ENCODE measurements around the gene CFP.

CFP gene

DNA sequence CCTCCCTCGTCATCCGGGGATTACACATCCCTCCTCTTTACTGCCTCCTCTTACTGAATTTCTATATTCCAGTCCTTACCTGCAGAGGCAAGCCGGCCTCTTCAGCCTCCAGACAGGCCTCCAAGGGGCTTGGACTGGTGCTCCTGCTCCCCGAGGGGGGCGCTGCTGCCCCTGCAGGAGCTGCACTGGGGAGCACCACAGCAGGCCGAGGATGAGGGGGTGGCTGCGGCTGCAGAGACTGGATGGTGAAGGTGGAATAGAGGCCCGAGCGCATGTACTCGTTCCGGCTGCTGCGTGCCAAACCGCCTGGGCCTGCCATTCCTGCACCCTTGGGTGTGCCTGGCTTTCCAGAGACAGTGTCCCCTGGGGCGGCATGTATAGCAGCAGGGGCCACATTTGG lies 9.1 kb upstream of the CFP start:
- no peak for DNase-seq (ENCODE audit: low read depth in 2 of 2, low spot score in 1 of 2)

DNA sequence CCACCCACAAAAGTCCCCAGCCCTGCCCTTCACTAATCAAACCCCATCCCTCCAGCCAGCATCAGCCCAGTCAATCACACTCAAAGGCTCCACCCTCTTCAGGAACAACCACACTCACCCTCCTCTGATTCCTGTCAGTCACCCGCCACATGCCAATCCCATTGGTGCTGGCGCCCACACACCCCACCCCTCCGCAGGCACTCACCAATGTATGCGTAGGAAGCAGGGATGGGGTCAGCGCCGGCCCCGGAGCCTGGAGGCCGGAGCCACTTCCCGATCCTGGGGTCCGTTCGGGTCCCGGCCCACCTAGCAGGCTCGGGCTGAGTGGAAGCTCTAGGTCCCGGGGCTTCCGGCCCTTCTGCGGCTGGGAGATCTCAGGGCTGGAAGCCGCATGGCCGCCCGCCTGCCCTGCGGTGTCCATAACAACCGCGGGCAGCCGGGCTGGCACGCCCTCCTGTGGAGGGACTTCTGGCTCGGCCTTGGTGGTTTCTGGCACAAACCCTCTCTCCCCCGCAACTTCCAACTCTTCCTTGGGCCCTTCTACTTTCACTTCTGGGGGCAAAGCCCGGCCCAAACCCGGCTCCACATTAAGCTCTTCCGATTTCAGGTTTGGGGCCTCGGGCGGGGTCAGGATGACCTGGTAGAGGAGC lies 7.9 kb upstream of the CFP start:
- no peak for DNase-seq (ENCODE audit: low read depth in 2 of 2, low spot score in 1 of 2)

DNA sequence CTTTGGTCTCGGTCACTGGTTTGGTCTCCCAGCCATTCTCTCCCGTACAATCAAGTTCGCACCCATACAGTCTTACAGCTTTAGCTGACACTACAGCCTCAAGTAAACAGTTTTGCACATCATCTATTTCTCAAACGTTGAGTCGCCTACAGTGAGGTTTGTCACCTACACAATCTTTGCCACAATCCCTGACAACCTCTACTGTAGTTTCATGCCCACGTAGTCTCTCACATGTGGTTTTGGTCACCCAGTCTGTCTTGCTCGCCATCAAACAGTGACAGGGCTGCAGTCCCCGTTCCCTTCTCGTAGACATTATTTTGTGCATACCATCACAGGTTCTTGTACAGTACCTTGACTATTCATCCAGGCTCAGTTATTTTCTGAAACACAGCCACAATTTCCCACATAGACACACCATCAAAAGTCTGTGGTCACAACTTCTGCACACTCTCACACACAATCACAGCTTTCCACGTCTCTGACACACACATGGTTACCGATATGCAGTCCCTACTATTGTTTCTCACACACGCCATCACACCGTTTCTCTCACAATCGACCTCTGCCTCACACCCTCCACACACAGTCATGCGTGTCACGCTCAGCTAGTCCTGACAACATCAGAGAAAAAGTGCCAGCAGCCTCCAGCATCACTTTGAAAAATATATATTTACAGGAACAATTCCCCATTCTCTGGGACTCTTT lies 5.3 kb upstream of the CFP start:
- no peak for DNase-seq (ENCODE audit: low read depth in 2 of 2, low spot score in 1 of 2)

- DNase-seq (ENCODE audit: low read depth in 2 of 2, low spot score in 1 of 2): no peak
These were observed 4.2 kb upstream of the CFP start for GRCh38 chrX:47633689-47634590.

GRCh38 chrX:47632666-47633065 lies 2.9 kb upstream of the CFP start:
- no peak for DNase-seq (ENCODE audit: low read depth in 2 of 2, low spot score in 1 of 2)

DNA sequence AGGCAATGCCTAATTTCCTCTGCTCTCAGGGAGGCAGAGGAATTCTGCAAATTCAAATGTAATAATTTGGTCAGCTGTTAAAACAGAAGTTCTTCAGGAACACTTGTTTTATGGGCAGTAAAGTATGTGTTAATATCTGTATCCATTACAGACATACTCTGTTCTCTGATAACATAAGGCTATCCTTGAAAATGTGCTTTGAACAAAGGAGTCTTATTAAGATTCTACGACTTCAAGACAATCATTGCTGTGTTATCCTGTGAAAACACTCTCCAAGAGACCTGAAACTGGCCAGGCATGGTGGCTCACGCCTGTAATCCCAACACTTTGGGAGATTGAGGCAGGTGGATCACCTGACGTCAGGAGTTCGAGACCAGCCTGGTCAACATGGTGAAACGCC lies 1.9 kb upstream of the CFP start:
- DNase-seq (ENCODE audit: low read depth in 2 of 2, low spot score in 1 of 2): no peak

DNA sequence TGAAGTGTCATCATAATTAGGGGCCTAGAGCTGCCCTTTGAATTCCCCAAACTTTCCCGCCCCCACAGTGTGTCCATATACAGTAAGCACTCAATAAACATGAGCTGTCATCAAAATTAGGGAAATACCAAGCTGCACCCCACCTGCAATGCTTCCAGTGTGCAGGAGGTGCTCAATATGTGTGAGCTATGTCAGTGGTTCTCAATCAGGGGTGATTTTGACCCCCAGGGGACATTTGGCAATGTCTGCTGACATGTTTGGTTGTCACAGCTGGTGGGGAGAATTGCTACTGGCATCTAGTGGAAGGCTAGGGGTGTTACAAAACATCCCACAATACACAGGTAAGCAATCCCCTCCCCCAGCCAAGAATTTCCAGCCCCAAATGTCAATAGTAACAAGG lies 748 bp downstream of the CFP start:
- no peak for DNase-seq (ENCODE audit: low read depth in 2 of 2, low spot score in 1 of 2)

DNA sequence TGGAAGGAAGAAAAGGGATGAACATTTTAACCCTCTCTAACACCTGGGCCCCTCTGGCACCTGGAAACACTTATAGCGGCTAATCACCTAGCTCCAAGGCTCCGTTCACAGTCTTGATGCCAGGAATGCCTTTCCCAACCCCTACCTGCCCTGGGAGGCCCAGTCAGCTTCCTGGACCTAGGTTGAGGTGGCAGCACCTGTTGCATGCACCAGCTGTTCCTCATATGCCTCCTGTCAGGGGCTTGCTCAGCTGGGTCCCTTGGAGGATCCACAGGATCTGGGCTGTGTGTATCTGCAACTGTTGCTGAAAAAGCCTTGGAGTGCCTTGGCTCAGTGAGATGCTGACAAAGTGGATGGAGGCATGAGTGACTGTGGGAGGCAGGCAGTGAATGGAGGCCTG lies 4.4 kb downstream of the CFP start:
- DNase-seq (ENCODE audit: low read depth in 2 of 2, low spot score in 1 of 2): no peak

DNA sequence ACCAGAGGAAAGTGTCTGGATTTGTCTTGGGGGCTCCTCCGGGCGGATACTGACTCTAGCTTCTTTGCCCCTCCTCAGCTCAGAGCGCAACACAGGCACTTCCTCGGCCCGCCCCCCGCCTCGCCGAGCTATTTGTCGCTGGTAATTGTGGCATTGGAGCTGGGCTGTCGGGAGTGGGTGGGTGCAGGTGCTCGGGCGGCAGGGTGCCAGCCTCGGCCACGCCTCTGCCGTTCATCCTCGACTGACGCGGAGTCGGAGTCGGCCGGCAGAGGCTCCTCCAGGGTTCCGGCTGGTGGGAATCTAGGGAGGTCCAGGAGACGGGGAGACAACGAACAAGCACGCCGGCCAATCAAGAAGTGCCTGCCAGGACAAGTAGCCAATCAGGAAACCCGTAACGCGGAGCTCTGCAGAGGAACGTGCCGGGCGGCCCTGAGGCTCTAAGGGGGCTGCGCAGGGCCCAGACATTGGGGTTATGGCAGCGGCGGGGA lies 6.1 kb downstream of the CFP start:
- no peak for DNase-seq (ENCODE audit: low read depth in 2 of 2, low spot score in 1 of 2)

GRCh38 chrX:47621851-47622250 lies 7.9 kb downstream of the CFP start:
- no peak for DNase-seq (ENCODE audit: low read depth in 2 of 2, low spot score in 1 of 2)

DNA sequence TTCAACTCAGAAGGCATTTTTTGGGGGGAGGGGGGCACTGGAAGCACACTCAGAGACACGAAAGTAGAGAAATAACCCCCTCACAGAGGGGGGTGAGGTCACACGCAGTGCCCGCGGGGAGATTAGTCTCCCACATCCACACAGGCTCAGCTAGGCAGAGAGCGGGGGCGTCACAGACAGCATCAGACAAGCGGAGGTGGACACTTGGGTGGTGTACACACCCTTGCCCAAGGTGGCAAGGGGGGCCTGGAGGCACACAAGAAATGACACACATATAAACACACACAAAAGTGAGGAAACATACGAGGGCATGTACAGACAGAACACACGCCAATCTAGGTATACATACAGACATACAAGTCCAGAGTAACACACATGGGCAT lies 9.4 kb downstream of the CFP start:
- DNase-seq (ENCODE audit: low read depth in 2 of 2, low spot score in 1 of 2): no peak

DNA sequence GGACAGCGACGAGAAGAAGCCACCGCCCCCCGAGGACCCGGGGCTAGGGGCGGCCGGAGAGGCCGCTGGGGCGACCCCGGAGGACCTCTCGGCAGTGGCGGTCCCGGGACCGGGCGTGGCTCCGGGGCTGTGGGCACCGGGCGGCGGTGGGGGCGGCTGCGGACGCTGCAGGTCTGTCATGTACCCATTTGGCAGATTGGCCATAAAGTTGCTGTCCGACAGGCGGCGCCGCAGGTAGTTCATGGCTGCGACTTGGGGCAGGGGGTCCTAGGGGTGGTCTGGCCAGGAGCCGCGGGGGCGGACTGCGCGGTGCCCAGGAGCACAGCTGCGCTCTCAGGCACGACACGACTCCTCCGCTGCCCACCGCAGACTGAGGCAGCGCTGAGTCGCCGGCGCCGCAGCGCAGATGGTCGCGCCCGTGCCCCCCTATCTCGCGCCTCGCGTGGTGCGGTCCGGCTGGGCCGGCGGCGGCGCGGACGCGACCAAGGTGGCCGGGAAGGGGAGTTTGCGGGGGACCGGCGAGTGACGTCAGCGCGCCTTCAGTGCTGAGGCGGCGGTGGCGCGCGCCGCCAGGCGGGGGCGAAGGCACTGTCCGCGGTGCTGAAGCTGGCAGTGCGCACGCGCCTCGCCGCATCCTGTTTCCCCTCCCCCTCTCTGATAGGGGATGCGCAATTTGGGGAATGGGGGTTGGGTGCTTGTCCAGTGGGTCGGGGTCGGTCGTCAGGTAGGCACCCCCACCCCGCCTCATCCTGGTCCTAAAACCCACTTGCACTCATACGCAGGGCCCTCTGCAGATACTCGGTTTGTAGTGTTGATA lies 10.0 kb downstream of the CFP start, which contains the start of gene SYN1:
Gene SYN1 (minus strand): TSS at position 372 of the 817 bp plus-strand sequence. CDS start 129 bp downstream, at position 243.
- peak; percentile 26 to 56 for DNase-seq (ENCODE audit: low read depth in 2 of 2, low spot score in 1 of 2)

DNA sequence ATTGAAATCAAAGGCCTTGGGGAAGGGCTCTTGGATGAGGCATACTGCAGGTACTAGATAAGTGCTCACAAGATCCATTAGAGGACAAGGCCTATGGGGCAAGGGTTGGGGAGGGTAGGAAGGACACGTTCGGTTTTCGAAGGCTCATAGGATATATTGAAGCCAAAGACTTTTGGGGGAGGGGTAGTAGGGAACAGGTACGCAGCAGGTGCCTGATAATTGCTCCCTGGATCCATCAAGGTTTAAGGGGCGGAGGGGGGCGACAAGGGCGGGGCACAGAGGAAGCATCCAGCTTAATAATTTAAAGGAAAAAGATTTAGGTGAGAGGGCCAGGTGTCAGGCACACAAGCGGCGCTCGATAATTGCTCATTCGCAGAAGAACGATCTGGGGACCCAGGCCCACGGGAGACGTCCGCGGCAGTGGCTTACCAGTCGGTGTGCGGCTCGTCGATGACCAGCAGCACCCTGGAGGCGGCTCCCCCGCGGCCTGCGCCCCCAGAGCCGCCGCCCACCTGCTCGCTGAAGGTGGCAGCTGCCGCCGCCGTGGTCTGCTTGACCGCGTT lies 10.7 kb downstream of the CFP start:
- no peak for DNase-seq (ENCODE audit: low read depth in 2 of 2, low spot score in 1 of 2)

DNA sequence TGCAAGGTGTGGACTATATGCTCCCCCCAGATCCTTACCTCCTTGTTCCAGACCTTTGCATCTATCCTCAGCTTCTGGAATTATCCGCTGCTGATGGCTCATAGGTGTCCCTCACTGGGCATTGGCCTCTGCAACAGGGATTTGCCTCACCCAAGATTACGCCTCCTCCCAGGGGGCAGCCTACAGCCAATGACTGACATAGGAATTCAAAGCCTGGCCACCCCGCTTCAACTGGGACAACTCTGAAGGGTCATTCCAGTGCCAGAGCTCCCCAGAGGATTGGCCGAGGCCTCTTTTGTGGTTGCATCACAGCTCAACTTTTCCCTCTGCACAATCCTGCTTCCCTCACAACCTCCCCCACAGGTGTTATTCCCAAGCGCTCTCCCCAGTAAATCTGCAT lies 15.1 kb downstream of the CFP start:
- no peak for DNase-seq (ENCODE audit: low read depth in 2 of 2, low spot score in 1 of 2)

DNA sequence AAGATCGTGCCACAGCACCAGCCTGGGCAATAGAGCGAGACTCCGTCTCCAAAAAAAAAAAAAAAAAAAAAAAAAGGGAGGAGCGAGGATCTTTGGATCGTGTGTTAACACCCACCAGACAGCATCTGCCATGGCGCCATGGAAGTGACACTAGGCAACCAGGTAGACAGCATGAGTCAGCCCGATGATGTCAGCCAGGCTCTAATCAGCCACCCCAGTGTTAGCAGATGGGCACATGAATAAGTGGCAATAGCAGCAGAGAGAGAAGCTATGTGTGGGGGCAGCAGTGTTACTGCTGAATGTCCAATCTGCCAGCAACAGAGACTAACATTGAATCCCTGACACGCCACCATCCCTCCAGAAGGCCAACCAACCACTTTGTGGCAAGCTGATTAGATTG lies 16.6 kb downstream of the CFP start:
- DNase-seq (ENCODE audit: low read depth in 2 of 2, low spot score in 1 of 2): no peak

- no peak for DNase-seq (ENCODE audit: low read depth in 2 of 2, low spot score in 1 of 2)
These were observed 17.3 kb downstream of the CFP start for GRCh38 chrX:47612418-47612817.

GRCh38 chrX:47611926-47612325 lies 17.8 kb downstream of the CFP start:
- no peak for DNase-seq (ENCODE audit: low read depth in 2 of 2, low spot score in 1 of 2)

DNA sequence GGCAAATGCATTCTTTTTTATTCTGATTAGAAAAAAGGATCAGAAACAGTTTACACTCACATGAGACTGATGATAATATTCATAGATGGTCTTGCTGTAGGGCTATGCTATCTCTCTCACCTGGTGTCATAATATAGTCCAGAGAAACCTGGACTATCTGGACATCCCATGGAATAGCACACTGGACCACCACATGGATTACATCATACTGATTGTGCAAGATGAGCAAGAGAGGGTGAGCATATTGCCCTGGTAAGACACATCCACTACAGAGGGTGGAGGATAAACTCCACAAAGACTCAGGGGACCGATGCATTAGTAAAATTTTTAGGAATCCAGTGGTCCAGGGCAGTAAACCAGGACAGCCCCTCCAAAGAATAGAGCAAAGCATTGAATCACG lies 18.2 kb downstream of the CFP start:
- DNase-seq (ENCODE audit: low read depth in 2 of 2, low spot score in 1 of 2): no peak

DNA sequence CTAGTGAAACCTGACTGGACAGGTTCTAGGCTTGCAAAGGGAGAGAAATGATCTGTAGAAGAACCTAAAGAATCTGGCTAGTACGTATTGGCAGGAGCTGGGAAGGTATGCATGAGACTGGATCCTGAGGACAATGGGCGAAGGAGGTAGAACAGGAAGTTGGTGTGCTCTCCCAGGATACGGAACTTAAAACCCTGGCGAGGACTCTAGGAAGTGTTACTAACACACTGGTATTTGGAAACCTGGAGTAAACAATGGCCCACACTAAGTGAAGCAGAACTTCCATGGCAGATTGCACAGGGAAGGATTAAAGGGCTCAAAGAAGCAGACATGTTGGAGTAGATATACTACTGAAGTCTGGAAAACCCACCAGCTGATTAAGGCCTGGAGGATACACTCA lies 19.2 kb downstream of the CFP start:
- no peak for DNase-seq (ENCODE audit: low read depth in 2 of 2, low spot score in 1 of 2)

- DNase-seq (ENCODE audit: low read depth in 2 of 2, low spot score in 1 of 2): no peak
These were observed 21.5 kb downstream of the CFP start for GRCh38 chrX:47608130-47608810.

Measured in stimulated activated CD8-positive, alpha-beta memory T cell treated with anti-CD3 and anti-CD28 coated beads, Interleukin-4, amount 100 ng/mL, for 1 hour (primary cell).